Measurements from ENCODE around the gene PAFAH1B2.

- TF ChIP-seq ZNF274 (IDR thresholded peaks at IDR 0.05; ENCODE audit: low read depth, low read length): no peak
- TF ChIP-seq YY1 (IDR thresholded peaks at IDR 0.05; ENCODE audit: insufficient read depth, insufficient read length): no peak
Observed at GRCh38 chr11:117094776-117095175, 49.3 kb upstream of the PAFAH1B2 start.
